Endothelial cell of umbilical vein (primary cell): ENCODE measurements around the gene KCMF1.

Experiments
- CTCF ChIP-seq, 2 donors: IDR thresholded peaks; 1 replicate in 1 of 2; 2 replicates in 1 of 2; pipeline ENCODE4 v1.5.1; 2011; ENCODE audit warnings: low read length in 2 of 2, mild to moderate bottlenecking in 2 of 2, moderate library complexity in 2 of 2, control low read depth in 1 of 2, inconsistent platforms in 1 of 2, low read depth in 1 of 2; ENCODE audit not compliant: insufficient read depth in 1 of 2; ENCODE audit errors: extremely low read depth in 1 of 2
- EZH2 ChIP-seq: IDR thresholded peaks from 2 replicates; pipeline ENCODE4 v1.6.1; 2012; ENCODE audit warnings: borderline replicate concordance, low read depth, mild to moderate bottlenecking, moderate library complexity, low read length, inconsistent platforms; ENCODE audit not compliant: severe bottlenecking
- JUN ChIP-seq: IDR thresholded peaks from 2 replicates; pipeline ENCODE4 v1.6.1; 2011; ENCODE audit warnings: borderline replicate concordance, low read depth; ENCODE audit not compliant: insufficient read length, insufficient read depth
- POLR2A ChIP-seq: IDR thresholded peaks from 2 replicates; pipeline ENCODE4 v1.6.1; 2012; ENCODE audit warnings: low read depth, mild to moderate bottlenecking, control low read depth, low read length
- POLR2AphosphoS5 ChIP-seq: IDR thresholded peaks from 2 replicates; pipeline ENCODE4 v1.6.1; 2012; ENCODE audit warnings: low read depth, mild to moderate bottlenecking, control low read depth, low read length, moderate library complexity; ENCODE audit not compliant: insufficient read depth

GRCh38 chr2:84924173-84925106 lies 46.5 kb upstream of the KCMF1 start:
- TF ChIP-seq CTCF (IDR thresholded peaks at IDR 0.05; ENCODE audit: extremely low read depth in 1 of 2, insufficient read depth in 1 of 2, low read depth in 1 of 2, low read length in 2 of 2) (no peak), POLR2A (no peak), JUN (no peak), POLR2AphosphoS5 (peak; percentile 61), EZH2 (no peak)
